GM20431 (cell line): ENCODE results near the gene MSH5.

Experiments
- in situ Hi-C: fragments of 300-500 bp; cut with MseI, MboI; formaldehyde crosslinking; loops from one replicate; pipeline ENCODE4 v1.15.0; 2020; ENCODE audit warnings: low sequenced_read_pairs; ENCODE audit not compliant: unreplicated experiment

MSH5 gene

GRCh38 chr6:31749301-31750036, 9.7 kb downstream of the MSH5 start:
- in situ Hi-C loops = no loop called here

- in situ Hi-C loops = no loop called here
Observed at GRCh38 chr6:31750411-31751022, 10.7 kb downstream of the MSH5 start.

- in situ Hi-C loops = no loop called here
Observed at GRCh38 chr6:31752739-31753319, 13.0 kb downstream of the MSH5 start.

GRCh38 chr6:31758281-31758680, 18.5 kb downstream of the MSH5 start:
- in situ Hi-C loops = no loop called here

GRCh38 chr6:31760790-31761189, 21.0 kb downstream of the MSH5 start:
- in situ Hi-C loops = no loop called here

GRCh38 chr6:31761343-31761742, 21.5 kb downstream of the MSH5 start:
- in situ Hi-C loops = no loop called here

- in situ Hi-C loops = no loop called here
Observed at GRCh38 chr6:31762356-31762755, 22.6 kb downstream of the MSH5 start, which contains the start of gene SAPCD1. Gene SAPCD1, plus strand, starts transcription at chr6:31762656. Its CDS starts 399 bp downstream, at chr6:31763055.

GRCh38 chr6:31762878-31763618, 23.2 kb downstream of the MSH5 start:
- in situ Hi-C loops = no loop called here

- in situ Hi-C loops = no loop called here
Observed at GRCh38 chr6:31763619-31763940, 23.8 kb downstream of the MSH5 start.

- in situ Hi-C loops = no loop called here
Observed at GRCh38 chr6:31764198-31764597, 24.4 kb downstream of the MSH5 start.

GRCh38 chr6:31765559-31765909, 25.7 kb downstream of the MSH5 start:
- in situ Hi-C loops = no loop called here

- in situ Hi-C loops = no loop called here
Observed at GRCh38 chr6:31765910-31766794, 26.3 kb downstream of the MSH5 start.

- in situ Hi-C loops = no loop called here
Observed at GRCh38 chr6:31767096-31767645, 27.4 kb downstream of the MSH5 start.

GRCh38 chr6:31768363-31769257, 28.8 kb downstream of the MSH5 start:
- in situ Hi-C loops = no loop called here

- in situ Hi-C loops = no loop called here
Observed at GRCh38 chr6:31769684-31770371, 30.0 kb downstream of the MSH5 start.

GRCh38 chr6:31770860-31771259, 31.1 kb downstream of the MSH5 start:
- in situ Hi-C loops = no loop called here

GRCh38 chr6:31771992-31772358, 32.2 kb downstream of the MSH5 start:
- in situ Hi-C loops = no loop called here

GRCh38 chr6:31775184-31775583, 35.4 kb downstream of the MSH5 start:
- in situ Hi-C loops = no loop called here
